ENCODE results near the gene DOCK2.
"Not testable (repeated sequence)": the region's sequence is repeated elsewhere in the genome, so short reads cannot be mapped to it uniquely, and the experiment has no call there.

The DOCK2 gene

GRCh38 chr5:169789417-169789940 lies 152.4 kb downstream of the DOCK2 start:
- no peak for DNase-seq (ENCODE audit: low spot score)

- DNase-seq (ENCODE audit: low spot score), result no peak
These were observed 154.2 kb downstream of the DOCK2 start for GRCh38 chr5:169791251-169791650.

DNA sequence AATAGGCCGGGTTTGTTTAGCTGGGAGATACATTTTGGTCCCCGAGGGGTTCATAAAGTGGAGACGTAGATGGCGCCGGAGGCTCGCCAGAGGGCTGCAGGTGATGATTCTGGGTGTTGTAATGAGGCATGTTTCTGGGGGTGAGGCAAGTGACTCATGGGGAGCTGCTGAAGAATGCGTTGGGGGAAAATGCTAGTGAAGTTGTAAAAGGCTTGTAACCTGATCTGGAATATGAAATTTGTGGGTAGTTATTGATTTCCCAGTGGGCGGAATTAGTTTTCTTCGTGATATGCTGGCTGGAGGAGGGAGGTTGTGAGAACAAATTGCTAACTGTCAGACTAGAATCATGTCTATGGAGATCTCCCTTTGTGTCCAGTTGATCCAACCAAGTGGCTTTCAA lies 158.3 kb downstream of the DOCK2 start:
- DNase-seq (ENCODE audit: low spot score), result no peak

DNA sequence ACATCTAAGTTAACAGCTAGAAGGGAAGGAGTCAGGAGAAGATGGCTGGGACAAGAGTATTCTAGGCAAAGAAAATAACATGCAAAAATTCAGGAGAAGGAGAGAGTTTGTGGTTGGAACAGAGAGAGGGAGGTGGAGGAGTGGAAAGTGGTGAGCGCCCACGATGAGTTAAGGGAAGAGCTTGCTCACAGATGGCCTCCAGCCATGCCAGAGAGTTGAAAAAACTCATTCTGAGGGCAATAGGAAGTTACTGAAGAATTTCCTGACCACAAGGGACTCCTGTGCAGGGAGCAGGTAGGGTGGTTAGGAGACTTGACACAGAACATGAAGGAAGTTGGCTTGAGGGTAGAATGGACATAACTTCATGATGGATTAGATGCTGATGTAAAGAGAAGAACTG lies 159.7 kb downstream of the DOCK2 start:
- DNase-seq (ENCODE audit: low spot score), result no peak

GRCh38 chr5:169797577-169797976 lies 160.5 kb downstream of the DOCK2 start:
- DNase-seq (ENCODE audit: low spot score), result no peak

GRCh38 chr5:169798438-169798837 lies 161.4 kb downstream of the DOCK2 start:
- no peak for DNase-seq (ENCODE audit: low spot score)

GRCh38 chr5:169798906-169799660 lies 162.0 kb downstream of the DOCK2 start:
- no peak for DNase-seq (ENCODE audit: low spot score)

DNA sequence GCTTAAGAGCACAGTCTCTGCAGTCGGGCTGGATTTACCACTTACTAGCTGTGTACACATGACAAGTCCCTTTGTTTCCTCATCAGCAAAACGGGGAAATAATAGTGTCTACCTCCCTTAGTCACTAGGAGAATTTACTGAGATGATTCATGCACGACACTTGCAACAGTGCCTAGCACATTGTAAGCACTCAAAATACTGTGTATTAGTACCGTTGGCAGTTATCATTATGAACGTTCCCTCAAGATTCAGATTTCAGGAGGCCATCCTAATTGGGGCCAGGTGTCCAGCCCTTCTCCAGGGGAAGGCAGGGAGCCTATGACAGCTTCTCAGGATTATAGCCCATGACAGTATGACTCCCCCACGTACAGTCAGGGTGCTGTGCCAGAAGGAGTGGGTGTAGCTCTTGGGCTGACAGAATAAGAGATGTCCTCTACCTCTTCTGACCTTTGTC lies 164.3 kb downstream of the DOCK2 start:
- no peak for DNase-seq (ENCODE audit: low spot score)

- DNase-seq (ENCODE audit: low spot score), result no peak
These were observed 164.7 kb downstream of the DOCK2 start for GRCh38 chr5:169801781-169802180.

DNA sequence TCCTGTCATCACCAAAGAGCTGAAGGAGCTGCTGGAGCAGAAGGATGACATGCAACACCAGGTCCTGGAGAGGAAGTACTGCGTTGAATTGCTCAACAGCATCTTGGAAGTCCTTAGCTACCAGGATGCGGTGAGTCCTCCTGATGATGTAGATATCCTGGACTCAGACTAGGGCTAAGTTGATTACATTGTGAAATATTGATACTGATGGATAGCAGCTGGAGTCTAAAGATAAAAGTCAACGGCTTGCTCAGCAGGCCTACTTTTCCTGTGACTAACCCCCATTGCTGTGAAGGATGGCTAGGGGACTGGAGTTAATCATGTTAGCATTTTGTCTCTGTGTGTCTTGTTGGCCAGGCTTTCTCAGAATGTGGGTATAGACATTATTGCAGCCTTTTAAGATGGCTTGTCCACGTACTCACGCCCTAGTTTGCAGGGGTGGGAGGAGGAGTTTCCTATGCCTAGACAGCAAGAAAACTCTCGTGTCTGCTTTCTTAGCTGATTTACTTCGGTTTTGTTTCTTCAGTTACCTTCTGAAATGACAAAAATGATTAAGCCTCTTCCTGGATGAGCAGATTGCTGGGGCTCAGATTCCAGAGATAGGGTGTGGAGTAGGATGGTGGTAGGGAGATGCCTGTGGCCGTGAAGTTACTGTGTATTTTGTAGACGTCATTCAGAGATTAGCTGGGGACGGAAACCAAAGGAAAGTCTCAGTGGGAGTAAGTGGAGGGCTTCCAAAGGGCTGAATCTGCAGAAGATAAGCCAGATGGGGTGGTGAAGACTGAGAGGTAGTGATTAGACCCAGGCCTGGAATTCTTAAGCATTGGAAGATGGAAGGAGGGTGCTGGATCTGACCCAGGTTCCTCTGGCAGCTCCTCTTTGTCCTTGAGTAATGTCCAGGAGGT lies 166.3 kb downstream of the DOCK2 start:
- no peak for DNase-seq (ENCODE audit: low spot score)

DNA sequence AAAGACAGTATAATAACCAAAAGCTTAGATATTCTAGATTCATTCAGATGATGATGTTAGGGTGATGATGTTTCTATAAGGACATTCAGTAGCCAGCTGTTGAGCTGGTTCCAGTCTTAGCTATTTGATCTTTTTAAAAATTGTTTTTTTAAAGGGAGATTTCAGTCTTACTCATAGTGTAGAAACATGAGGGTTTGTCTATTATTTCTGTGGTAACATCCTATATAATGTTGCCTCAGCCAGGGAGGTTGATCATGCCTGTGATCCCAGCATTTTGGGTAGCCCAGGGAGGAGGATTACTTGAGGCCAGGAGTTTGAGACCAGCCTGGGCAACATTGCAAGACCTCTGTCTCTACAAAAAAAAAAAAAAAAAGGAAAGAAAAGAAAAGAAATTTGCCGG lies 167.8 kb downstream of the DOCK2 start:
- no peak for DNase-seq (ENCODE audit: low spot score)

GRCh38 chr5:169805527-169805934 lies 168.5 kb downstream of the DOCK2 start:
- DNase-seq (ENCODE audit: low spot score), result no peak

- DNase-seq (ENCODE audit: low spot score), result no peak
These were observed 169.0 kb downstream of the DOCK2 start for GRCh38 chr5:169805937-169806700.

GRCh38 chr5:169808118-169808581 lies 171.1 kb downstream of the DOCK2 start:
- DNase-seq (ENCODE audit: low spot score), result no peak

DNA sequence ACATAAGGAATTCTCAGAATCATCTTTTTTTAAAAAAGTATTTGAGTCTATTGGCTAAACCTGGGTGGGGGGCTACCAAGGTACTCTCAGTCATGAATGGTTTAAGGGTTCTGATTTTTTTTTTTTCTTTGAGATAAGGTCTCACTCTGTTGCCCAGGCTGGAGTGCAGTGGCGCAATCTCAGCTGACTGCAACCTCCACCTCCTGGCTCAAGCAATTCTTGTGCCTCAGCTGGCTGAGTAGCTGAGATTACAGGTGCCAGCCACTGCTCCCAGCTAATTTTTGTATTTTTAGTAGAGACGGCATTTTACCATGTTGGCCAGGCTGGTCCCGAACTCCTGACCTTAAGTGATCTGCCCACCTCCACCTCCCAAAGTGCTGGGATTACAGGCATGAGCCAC lies 171.8 kb downstream of the DOCK2 start:
- not testable (repeated sequence) for DNase-seq (ENCODE audit: low spot score)

DNA sequence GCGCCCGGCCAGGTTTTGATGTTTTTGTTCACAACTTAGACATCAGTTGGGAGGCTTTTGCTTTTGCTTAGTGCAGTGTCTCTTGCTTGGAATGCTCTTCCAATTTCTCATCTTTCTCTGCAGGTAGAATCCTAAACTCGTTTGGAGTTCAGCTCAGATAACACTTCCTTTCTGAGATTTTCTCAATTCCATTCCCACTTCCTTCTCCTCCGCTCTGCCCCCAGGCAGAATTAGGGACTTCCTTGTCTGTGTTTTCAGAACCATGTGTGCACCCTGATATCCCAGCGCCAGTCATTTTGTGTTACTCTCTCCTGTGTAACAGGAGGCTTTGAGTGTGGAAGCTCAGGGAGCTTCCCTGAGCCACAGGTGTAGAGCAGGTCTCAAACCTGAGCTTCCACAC lies 172.2 kb downstream of the DOCK2 start:
- DNase-seq (ENCODE audit: low spot score), result no peak

DNA sequence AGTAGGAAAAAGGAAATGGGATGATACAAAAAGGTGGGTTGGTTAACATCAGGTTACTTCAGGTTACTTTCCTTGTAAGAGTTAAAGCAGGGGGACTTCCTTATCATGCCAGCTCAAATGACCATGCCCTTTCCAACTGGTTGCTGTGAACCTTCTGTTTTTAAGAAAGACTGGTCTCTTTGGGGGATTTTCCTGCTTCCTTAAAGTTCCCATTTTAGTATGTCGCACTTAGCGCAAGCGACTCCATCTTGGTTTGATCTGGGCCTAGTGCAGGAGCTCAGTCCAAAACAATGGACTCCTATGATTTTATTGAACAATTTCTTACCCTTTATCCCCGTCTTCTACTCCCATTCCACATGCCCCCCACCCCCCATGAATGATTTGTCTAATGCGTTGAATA lies 173.4 kb downstream of the DOCK2 start:
- DNase-seq (ENCODE audit: low spot score), result no peak

DNA sequence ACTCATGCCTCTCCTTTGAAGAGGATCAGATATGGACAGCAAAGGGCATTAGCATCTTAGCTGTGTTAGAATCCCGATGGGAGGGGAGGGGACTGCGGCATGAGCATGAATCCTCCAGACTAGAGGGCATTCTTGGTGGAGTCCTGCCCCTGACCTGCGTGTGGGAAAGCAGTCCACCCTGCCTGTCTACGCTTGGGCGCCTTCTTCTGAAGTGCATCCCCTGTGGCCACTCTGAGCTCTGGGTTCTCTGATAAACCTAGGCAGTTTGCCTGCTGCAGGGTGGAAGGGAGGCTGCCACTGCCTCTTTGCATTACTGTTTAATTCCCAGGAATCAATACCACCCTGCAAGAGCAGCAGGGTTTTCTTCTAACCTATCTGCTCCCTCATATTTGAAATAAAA lies 173.9 kb downstream of the DOCK2 start:
- no peak for DNase-seq (ENCODE audit: low spot score)

- DNase-seq (ENCODE audit: low spot score), result no peak
These were observed 174.6 kb downstream of the DOCK2 start for GRCh38 chr5:169811680-169812079.

- DNase-seq (ENCODE audit: low spot score), result no peak
These were observed 175.7 kb downstream of the DOCK2 start for GRCh38 chr5:169812786-169813185.

DNA sequence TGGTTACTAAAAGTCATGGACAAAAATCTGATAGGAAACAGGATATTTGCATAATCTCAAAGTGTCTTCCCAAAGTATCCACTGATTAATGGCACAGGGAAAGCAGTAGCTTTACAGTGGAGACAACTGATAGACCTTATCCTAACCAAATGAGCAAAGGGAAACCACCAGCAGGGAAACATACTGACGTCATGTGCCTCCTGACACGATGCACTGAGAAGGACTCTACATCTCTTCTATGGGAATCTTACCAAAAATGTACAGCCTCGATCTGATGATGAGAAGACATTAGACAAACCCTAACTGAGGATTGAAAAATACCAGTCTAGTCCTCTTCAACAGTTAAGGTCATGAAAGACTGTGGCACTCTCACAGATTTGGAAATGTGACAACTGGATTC lies 177.0 kb downstream of the DOCK2 start:
- DNase-seq (ENCODE audit: low spot score), result no peak

- DNase-seq (ENCODE audit: low spot score), result no peak
These were observed 177.4 kb downstream of the DOCK2 start for GRCh38 chr5:169814522-169814921.

Measured in COLO829 (cell line).